ENCODE results near the gene GSS.

The GSS gene

DNA sequence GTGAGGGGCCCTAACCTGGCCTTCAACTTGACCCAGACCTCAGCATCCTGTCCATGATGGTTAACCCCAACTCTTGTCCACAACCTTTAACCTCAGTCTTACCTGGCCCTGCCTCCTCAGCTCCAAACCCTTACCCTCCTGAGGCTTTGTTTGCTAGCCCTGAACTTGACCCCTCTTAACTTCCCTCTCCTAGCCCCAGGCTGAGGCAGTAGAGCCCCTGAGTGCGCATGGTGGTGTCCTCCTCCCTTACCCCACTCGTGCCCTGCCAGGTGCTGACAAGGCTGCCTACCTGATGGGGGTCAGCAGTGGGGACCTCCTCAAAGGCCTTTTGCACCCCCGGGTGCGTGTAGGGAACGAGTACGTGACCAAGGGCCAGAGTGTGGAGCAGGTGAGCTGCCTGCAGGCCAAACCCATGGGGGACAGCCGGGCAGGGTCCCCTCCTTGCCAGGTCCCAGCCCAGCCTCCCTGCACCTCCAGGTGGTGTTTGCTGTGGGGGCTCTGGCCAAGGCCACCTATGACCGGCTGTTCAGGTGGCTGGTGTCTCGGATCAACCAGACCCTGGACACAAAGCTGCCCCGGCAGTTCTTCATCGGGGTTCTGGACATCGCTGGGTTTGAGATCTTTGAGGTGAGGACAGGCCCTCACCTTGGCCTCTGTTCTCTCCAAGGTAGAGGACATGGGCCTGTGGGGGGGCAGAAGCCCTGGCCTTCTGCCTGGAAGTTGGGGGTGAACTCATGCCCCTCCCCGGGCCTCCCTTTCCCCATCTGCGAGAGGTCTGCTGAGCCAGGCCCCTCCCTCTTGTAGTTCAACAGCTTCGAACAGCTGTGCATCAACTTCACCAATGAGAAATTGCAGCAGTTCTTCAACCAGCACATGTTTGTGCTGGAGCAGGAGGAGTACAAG lies 31.9 kb upstream of the GSS start:
- Mint-ChIP-seq H3K36me3 (peaks cover 5 to 6% of the 10 kb centered on the region in 2 donors), H3K4me1 (peaks cover 0 to 3% of the 10 kb centered on the region in 2 donors), H3K4me3 (peak overlapping the region in 1 of 2 donors; percentile 17), H3K27me3 (peaks cover 16 to 30% of the 10 kb centered on the region in 2 donors), H3K9me3 (no peaks in the 10 kb centered on the region), H3K27ac (peak overlapping the region; percentile 31)
- ATAC-seq (replicated peaks) (peak in 1 of 2 donors; percentile 8), DNase-seq (no peak)

DNA sequence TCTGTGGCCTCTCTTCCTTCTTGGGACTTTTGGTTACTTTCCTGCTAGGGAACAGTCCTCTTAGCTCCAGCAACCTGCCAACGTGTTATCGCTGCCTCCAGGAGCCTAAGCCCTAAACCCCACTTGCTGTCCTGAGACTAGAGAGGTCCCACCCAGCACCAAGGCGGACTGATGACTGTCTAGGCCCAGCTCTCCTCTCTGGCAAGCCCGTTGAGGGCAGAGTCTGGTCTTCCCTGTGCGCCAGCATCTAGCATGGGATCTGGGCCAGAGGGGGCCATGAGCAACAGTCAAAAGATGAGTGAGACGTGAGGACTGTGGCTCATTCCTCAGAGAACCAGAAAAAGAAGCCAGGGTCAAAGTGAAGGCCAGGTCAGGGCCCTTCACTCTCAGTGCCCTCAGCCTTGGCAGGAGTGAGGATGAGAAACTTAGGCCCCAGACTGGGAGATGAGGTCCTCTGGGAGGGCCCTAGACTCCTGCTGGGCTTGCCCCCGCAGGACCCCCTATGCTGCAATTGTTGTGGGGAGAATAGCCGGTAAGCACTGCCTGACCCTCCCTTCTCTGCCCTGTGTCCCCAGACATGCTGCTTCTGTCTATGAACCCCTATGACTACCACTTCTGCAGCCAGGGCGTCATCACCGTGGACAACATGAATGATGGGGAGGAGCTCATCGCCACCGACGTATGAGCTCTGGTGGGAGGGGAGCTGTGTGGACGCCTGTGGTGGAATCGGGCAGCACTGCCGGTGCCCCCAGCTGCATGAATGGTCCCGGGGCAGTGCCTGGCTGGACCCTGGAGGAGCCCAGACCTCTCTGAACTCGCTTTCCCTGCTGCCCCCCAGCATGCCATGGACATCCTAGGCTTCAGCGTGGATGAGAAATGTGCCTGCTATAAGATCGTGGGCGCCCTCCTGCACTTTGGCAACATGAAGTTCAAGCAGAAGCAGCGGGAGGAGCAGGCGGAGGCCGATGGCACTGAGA lies 31.0 kb upstream of the GSS start:
- H3K27ac Mint-ChIP-seq = peak overlapping the region; percentile 56
- peaks cover 0 to 3% of the 10 kb centered on the region in 2 donors for H3K4me1 Mint-ChIP-seq
- H3K4me3 Mint-ChIP-seq = no peak overlapping the region
- ATAC-seq (replicated peaks) (no peak), DNase-seq (no peak)
- H3K9me3 Mint-ChIP-seq = no peaks in the 10 kb centered on the region
- H3K27me3 Mint-ChIP-seq = peaks cover 22 to 37% of the 10 kb centered on the region in 2 donors
- peaks cover 2 to 6% of the 10 kb centered on the region in 2 donors for H3K36me3 Mint-ChIP-seq

DNA sequence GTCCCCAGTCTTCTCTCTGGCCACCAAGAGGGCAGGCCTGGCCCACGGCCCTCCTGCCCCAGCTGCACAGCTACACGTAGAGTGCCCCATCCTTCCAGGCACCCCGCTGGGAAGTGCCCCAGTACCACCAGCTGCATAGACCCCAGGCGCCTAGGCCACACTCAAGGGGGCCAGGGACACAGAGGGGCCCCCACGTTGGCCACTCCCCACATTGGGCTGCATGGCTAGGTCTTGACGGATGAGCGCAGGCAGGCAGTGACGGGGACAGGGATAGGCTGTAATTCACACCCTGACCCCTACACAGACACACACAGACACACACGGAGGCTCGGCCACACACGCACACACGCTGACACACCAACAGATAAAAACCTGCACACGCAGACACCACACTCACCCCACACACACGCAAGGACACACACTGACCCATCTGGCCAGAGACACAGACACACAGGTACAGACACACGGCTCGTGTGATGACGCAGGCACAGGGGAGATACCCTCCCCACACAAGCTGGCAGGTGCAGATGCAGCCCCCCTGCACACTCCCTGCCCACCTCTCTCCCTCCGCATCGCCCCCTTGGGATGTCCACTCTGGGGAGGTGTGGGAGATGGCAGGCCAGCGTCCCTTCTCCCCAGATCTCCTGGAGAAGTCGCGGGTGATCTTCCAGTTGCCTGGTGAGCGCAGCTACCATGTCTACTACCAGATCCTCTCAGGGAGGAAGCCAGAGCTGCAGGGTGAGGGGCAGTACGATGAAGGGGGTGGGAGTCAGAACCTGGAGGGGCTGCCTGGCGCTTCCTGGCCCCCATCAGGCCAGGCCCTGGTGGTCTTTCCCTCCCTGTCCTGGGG lies 30.1 kb upstream of the GSS start:
- ATAC-seq (replicated peaks) (no peak), DNase-seq (no peak)
- H3K4me3 Mint-ChIP-seq = no peak overlapping the region
- peaks cover 0 to 3% of the 10 kb centered on the region in 2 donors for H3K4me1 Mint-ChIP-seq
- H3K36me3 Mint-ChIP-seq = peaks cover 0 to 2% of the 10 kb centered on the region in 2 donors
- peak overlapping the region; percentile 56 for H3K27ac Mint-ChIP-seq
- H3K9me3 Mint-ChIP-seq = no peaks in the 10 kb centered on the region
- H3K27me3 Mint-ChIP-seq = peaks cover 27 to 39% of the 10 kb centered on the region in 2 donors

DNA sequence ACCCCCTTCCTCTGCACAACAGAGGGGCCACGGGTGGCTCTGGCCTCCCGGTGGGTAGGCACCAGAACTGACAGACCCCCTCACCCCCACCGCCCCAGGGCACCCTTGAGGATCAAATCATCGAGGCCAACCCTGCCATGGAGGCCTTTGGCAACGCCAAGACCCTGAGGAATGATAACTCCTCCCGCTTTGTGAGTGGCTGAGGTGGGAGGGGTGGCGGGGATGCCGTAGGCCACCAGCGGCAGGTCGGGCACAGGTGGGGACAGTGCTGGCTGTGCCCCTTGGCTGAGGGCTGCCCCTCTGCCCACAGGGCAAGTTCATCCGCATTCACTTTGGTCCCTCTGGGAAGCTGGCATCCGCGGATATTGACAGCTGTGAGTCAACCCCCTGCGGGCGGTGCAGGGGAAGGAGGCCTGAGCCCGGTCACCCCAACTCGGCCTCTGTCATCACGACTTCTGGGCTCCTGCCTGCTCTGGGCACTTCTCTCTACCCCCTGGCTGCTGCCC lies 29.2 kb upstream of the GSS start:
- H3K4me1 Mint-ChIP-seq = peaks cover 0 to 3% of the 10 kb centered on the region in 2 donors
- H3K9me3 Mint-ChIP-seq = no peaks in the 10 kb centered on the region
- ATAC-seq (replicated peaks) (no peak), DNase-seq (no peak)
- no peak overlapping the region for H3K4me3 Mint-ChIP-seq
- peaks cover 27 to 43% of the 10 kb centered on the region in 2 donors for H3K27me3 Mint-ChIP-seq
- peak overlapping the region; percentile 2 for H3K27ac Mint-ChIP-seq
- H3K36me3 Mint-ChIP-seq = peaks cover 0 to 2% of the 10 kb centered on the region in 2 donors

DNA sequence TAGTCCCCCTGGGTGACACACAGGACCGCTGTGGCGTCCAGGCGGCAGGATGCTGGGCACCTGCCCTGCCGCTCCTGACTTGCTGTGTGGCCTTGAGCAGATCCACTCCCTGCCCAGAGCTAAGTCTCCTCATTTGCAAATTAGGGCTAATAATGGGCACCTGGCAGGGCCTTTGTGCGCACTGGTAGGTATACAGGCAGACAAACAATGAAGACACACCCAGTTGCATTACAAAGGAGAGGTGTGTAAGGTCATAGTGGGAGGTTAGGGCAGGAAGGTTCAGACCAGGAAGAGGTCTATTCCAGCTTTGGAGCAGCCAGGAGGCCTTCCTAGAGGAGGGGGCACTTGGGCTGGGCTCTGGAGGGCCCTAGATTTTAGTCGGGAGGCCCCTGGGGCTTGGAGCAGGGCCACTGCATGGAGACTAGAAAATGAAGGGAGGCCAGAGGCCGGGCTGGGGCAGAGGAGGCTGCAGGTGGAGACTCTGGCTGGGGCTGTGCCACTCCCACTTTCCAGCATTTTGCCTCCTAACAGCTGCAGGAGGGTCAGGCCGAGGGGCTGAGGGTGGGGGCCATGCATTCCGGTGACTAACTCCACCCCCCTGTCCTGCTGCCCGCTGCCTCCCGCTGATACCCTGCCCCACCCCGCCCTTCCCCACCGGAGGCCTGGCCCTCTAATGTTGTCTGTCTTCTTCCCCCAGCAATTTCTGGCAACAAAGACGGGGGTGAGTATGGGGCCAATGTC lies 28.6 kb upstream of the GSS start:
- no peak for DNase-seq
- Mint-ChIP-seq H3K27ac (no peak overlapping the region), H3K4me3 (no peak overlapping the region), H3K36me3 (peaks cover 0 to 2% of the 10 kb centered on the region in 2 donors), H3K4me1 (peaks cover 0 to 3% of the 10 kb centered on the region in 2 donors), H3K9me3 (no peaks in the 10 kb centered on the region), H3K27me3 (peaks cover 27 to 43% of the 10 kb centered on the region in 2 donors)
- ATAC-seq (replicated peaks) = no peak

- Mint-ChIP-seq H3K4me1 (peaks cover 0 to 3% of the 10 kb centered on the region in 2 donors), H3K27ac (no peak overlapping the region), H3K4me3 (no peak overlapping the region), H3K27me3 (peaks cover 27 to 43% of the 10 kb centered on the region in 2 donors), H3K36me3 (peaks cover 0 to 2% of the 10 kb centered on the region in 2 donors), H3K9me3 (no peaks in the 10 kb centered on the region)
- ATAC-seq (replicated peaks) = no peak
- no peak for DNase-seq
Measured at GRCh38 chr20:34983089-34983820, 27.6 kb upstream of the GSS start.

GRCh38 chr20:34982270-34983088 lies 26.9 kb upstream of the GSS start:
- ATAC-seq (replicated peaks) (no peak), DNase-seq (no peak)
- H3K36me3 Mint-ChIP-seq = peaks cover 0 to 2% of the 10 kb centered on the region in 2 donors
- H3K4me1 Mint-ChIP-seq = no peaks in the 10 kb centered on the region
- H3K9me3 Mint-ChIP-seq = no peaks in the 10 kb centered on the region
- no peak overlapping the region for H3K4me3 Mint-ChIP-seq
- H3K27ac Mint-ChIP-seq = no peak overlapping the region
- H3K27me3 Mint-ChIP-seq = peaks cover 27 to 46% of the 10 kb centered on the region in 2 donors

DNA sequence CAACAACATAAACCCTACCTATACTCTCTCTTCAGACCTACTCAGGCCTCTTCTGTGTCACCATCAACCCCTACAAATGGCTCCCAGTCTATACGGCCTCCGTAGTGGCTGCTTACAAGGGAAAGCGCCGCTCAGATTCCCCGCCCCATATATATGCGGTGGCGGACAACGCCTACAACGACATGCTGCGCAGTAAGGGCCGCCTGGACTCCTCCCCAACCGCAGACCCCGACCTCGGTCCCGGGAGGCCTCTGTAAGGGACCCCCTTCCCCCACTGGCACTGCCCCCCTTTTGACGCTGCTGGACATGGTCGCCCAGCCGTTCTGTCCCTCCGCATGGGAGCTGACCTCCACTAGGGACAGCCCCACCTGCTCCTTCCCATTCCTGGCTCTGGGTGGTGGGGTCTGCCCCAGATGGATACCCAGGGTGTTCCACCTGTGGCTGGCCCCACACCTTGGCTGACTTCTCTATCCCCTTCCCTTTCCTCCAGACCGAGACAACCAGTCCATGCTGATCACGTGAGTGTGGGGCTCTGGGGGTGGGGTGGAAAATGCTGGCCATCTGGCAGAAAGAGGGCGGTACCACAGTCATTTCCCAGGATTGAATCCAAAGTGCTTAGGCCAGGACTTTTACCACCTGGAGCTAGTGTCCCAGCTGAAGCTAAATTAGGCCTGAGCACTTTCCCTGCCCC lies 25.1 kb upstream of the GSS start:
- DNase-seq = no peak
- Mint-ChIP-seq H3K27ac (no peak overlapping the region), H3K9me3 (no peaks in the 10 kb centered on the region), H3K4me3 (no peak overlapping the region), H3K27me3 (peaks cover 27 to 49% of the 10 kb centered on the region in 2 donors), H3K4me1 (no peaks in the 10 kb centered on the region), H3K36me3 (no peaks in the 10 kb centered on the region)
- no peak for ATAC-seq (replicated peaks)

DNA sequence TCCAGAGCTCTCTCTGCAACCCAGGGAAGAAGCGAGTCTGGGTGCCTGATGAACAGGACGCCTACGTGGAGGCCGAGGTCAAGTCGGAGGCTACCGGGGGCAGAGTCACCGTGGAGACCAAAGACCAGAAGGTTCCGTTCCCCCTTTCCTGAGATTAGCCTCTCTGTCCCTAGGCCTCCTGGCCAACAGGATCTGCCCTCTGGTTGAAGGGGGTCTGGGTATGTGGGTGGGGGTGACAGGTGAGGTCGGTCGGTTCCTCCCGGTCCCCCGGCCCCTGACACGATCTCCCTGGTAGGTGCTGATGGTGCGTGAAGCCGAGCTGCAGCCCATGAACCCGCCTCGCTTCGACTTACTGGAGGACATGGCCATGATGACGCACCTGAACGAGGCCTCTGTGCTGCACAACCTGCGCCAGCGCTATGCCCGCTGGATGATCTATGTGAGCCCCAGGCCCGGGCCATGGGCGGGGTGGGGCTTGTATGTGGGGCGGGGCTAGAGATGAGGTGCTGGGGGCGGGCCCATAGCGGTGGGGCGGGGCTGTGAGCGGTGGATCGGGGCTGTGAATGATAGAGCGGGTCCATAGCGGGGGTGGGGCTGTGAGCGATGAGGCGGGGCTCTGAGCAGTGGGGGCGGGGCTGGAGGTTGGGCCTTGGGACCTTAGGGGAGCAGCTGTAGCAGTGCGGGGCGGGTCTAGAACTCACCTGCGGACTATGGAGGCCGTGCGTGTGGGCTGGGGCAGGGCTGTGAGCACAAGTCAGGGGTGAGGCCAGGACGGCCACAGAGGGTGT lies 24.0 kb upstream of the GSS start:
- Mint-ChIP-seq H3K4me3 (no peak overlapping the region), H3K27ac (no peak overlapping the region), H3K4me1 (no peaks in the 10 kb centered on the region), H3K36me3 (no peaks in the 10 kb centered on the region), H3K27me3 (peaks cover 30 to 39% of the 10 kb centered on the region in 2 donors), H3K9me3 (no peaks in the 10 kb centered on the region)
- DNase-seq (no peak), ATAC-seq (replicated peaks) (peak; percentile 12 to 16)

DNA sequence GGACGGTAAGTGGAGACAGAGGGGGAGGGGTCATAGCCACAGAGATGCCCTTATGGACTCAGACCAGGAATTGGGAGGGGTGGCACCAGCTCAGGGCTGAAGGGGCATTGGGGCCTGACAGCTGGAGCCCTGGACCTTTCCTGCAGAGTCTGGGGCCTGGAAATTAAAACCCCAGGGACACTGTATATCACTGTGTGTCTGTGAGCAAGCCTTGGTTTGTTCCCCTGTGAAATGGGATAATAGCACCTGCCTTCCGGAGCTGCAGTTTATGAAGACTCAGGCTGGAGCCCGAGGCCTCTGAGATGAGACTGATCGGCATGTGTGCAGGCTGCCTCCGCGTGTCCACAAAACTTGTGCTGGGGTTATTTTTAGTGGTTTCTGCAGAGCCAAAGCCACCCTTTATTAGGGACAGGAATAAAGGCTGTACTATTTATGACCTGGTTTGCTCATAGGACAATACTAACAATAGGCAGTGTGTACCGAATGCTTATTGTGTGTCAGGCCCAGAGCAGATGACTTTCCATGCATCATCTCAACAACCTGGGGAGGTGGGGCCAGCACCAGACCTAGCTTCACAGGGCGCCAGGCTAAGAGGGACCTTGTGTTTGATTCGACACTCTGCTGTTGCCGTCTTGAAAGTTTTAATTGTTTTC lies 22.6 kb upstream of the GSS start:
- Mint-ChIP-seq H3K27me3 (peaks cover 21 to 34% of the 10 kb centered on the region in 2 donors), H3K4me1 (no peaks in the 10 kb centered on the region), H3K27ac (no peak overlapping the region), H3K9me3 (no peaks in the 10 kb centered on the region), H3K4me3 (no peak overlapping the region), H3K36me3 (no peaks in the 10 kb centered on the region)
- ATAC-seq (replicated peaks) (no peak), DNase-seq (no peak)

All from stimulated activated naive B cell treated with anti-CD40 and anti-IgM and Interleukin-4, amounts not matched to agents 10 μg/mL and 1 μg/mL and 100 μg/mL, for 72 hours (primary cell).